ES-I3 (cell line): Measurements from ENCODE around the gene RRAGC.

ENCODE experiments used
- H3K36me3 ChIP-seq: 2 replicates; pipeline ENCODE4 v1.6.1; 2013; ENCODE audit warnings: mild to moderate bottlenecking, low read length, control low read depth, moderate library complexity; ENCODE audit not compliant: insufficient read depth
- H3K4me1 ChIP-seq: 2 replicates; pipeline ENCODE4 v1.6.1; 2013; ENCODE audit warnings: mild to moderate bottlenecking, control low read depth, low read length; ENCODE audit not compliant: insufficient read depth
- H3K9ac ChIP-seq: 2 replicates; pipeline ENCODE4 v1.6.1; 2013; ENCODE audit warnings: low read depth, mild to moderate bottlenecking, low read length, moderate library complexity
- H3K9me3 ChIP-seq: 2 replicates; pipeline ENCODE4 v1.6.1; 2013; ENCODE audit warnings: mild to moderate bottlenecking, low read length, moderate library complexity; ENCODE audit not compliant: control insufficient read depth, insufficient read depth

The RRAGC gene

GRCh38 chr1:38791164-38791515, 68.4 kb downstream of the RRAGC start:
- Histone ChIP-seq H3K9ac (no peak overlapping the region), H3K9me3 (peaks cover 4% of the 10 kb centered on the region; the same call in 1 of the 2 replicates), H3K36me3 (no peaks in the 10 kb centered on the region), H3K4me1 (peaks cover 27% of the 10 kb centered on the region)

- Histone ChIP-seq H3K9me3 (peaks cover 4% of the 10 kb centered on the region; the same call in 1 of the 2 replicates), H3K36me3 (no peaks in the 10 kb centered on the region), H3K9ac (no peak overlapping the region), H3K4me1 (peaks cover 31% of the 10 kb centered on the region)
Observed at GRCh38 chr1:38790422-38791163, 69.0 kb downstream of the RRAGC start.

- Histone ChIP-seq H3K4me1 (peaks cover 31% of the 10 kb centered on the region), H3K36me3 (no peaks in the 10 kb centered on the region), H3K9me3 (peaks cover 4% of the 10 kb centered on the region; the same call in 1 of the 2 replicates), H3K9ac (no peak overlapping the region; the same call in 1 of the 2 replicates)
Observed at GRCh38 chr1:38789498-38790169, 69.9 kb downstream of the RRAGC start.

GRCh38 chr1:38788341-38789336, 70.9 kb downstream of the RRAGC start:
- Histone ChIP-seq H3K9me3 (no peaks in the 10 kb centered on the region), H3K4me1 (peaks cover 31% of the 10 kb centered on the region), H3K9ac (no peak overlapping the region), H3K36me3 (no peaks in the 10 kb centered on the region)
